Colonic mucosa (tissue), 4 donors: Measurements from ENCODE around the gene L3MBTL4. TPM values are rescaled to one million over a fixed set of nuclear protein-coding genes. Genes with fewer than 3 reads are reported as not detected.
"Not testable (repeated sequence)": the region's sequence is repeated elsewhere in the genome, so short reads cannot be mapped to it uniquely, and the experiment has no call there.

Source experiments
- DNase-seq: peaks from one replicate; pipeline ENCODE4 v3.0.0-alpha.2; 2020
- H3K27ac ChIP-seq: fragments of 200-600 bp; one replicate; pipeline ENCODE4 v1.8.0; 2021
- H3K27me3 ChIP-seq: fragments of 200-600 bp; one replicate; pipeline ENCODE4 v1.8.0; 2021
- H3K36me3 ChIP-seq: fragments of 200-600 bp; one replicate; pipeline ENCODE4 v1.8.0; 2021
- H3K4me1 ChIP-seq: fragments of 200-600 bp; one replicate; pipeline ENCODE4 v1.8.0; 2021; ENCODE audit warnings: mild to moderate bottlenecking
- H3K4me3 ChIP-seq: fragments of 200-600 bp; one replicate; pipeline ENCODE4 v1.8.0; 2021
- H3K9ac ChIP-seq, 2 donors: one replicate each; pipeline ENCODE4 v1.7.0; 2013; ENCODE audit warnings: control low read depth in 2 of 2, low read depth in 2 of 2, low read length in 2 of 2
- H3K9me3 ChIP-seq: fragments of 200-600 bp; one replicate; pipeline ENCODE4 v1.8.0; 2021
- intact Hi-C: fragments of 100-400 bp; cut with DNase I; formaldehyde crosslinking; loops from one replicate; pipeline ENCODE4 v1.14.1; 2022
- total RNA-seq, 2 donors: library from RNA; stranded (reverse); fragmentation: NEBNext Ultra II Directional in 1 of 2; extraction: Animal tissue kit (Norgen Biotek cat#: 25700) in 1 of 2; gene quantifications; one replicate each; pipeline ENCODE4 v1.2.1, GENCODE V29; 2021
- TF ChIP-seq, protein P1 (sequence below): fragments of 200-600 bp; IDR thresholded peaks from one replicate; pipeline ENCODE4 v1.8.0; 2022; ENCODE audit warnings: antibody characterized with exemption, mild to moderate bottlenecking
- donor health status: healthy.
- donor health status: DM: no; HTN: no; CAD: no.
- donor health status: DM: no; HTN: no; CAD: no.

Gene L3MBTL4
- total RNA-seq, 2 donors from 2014 or later, result 3.5 to 3.8 TPM

DNA sequence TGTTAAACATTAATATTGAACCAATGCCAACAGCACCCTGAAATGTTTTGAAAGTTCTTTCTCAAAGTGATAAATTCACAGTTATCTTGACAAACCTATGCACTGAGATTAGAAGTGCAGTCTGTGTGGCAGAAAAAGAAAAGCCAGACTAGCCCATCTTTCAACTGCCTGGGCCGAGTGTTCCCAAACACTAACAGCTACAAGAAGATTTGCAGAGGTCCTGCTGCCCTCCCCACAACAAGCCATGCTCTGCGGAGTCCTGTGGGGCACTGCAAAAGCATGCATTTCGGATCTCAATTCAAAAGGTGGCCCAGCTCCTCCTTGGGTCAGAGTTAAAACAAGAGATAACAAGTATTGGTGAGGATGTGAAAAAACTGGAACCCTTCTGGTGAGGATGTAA is 311.0 kb downstream of the L3MBTL4 start:
- Histone ChIP-seq H3K36me3 (no peaks in the 10 kb centered on the region), H3K4me1 (no peaks in the 10 kb centered on the region), H3K9ac (no peak overlapping the region), H3K27ac (no peak overlapping the region), H3K4me3 (no peak overlapping the region), H3K9me3 (no peaks in the 10 kb centered on the region), H3K27me3 (no peaks in the 10 kb centered on the region)
- intact Hi-C loops, result no loop called here
- TF ChIP-seq, protein P1, sequence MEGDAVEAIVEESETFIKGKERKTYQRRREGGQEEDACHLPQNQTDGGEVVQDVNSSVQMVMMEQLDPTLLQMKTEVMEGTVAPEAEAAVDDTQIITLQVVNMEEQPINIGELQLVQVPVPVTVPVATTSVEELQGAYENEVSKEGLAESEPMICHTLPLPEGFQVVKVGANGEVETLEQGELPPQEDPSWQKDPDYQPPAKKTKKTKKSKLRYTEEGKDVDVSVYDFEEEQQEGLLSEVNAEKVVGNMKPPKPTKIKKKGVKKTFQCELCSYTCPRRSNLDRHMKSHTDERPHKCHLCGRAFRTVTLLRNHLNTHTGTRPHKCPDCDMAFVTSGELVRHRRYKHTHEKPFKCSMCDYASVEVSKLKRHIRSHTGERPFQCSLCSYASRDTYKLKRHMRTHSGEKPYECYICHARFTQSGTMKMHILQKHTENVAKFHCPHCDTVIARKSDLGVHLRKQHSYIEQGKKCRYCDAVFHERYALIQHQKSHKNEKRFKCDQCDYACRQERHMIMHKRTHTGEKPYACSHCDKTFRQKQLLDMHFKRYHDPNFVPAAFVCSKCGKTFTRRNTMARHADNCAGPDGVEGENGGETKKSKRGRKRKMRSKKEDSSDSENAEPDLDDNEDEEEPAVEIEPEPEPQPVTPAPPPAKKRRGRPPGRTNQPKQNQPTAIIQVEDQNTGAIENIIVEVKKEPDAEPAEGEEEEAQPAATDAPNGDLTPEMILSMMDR, result no peak
- no peak for DNase-seq

DNA sequence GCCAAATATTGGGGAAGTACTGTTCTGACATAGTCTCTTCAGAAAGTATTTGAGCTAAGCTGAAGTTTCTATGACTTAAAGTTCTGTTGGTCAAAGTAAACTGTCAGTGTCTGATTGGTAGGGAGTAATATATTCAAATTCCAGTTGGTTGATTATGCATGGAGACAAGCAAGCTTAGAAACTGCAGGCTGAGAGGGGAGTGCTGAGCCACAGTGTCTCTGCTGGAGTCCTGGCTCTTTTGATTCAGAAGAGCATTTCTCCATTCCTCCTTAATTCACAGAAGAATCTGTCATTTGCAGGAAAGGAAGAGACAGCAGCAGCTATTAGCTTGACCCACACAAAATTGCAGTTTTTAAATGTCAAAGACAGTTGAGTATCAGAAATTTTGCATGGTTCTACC is 318.0 kb downstream of the L3MBTL4 start:
- H3K9me3 ChIP-seq, result no peaks in the 10 kb centered on the region
- no peaks in the 10 kb centered on the region for H3K27me3 ChIP-seq
- H3K4me1 ChIP-seq, result no peaks in the 10 kb centered on the region
- TF ChIP-seq, protein P1, result no peak
- intact Hi-C loops, result no loop called here
- DNase-seq, result no peak
- no peak overlapping the region for H3K4me3 ChIP-seq
- no peak overlapping the region for H3K27ac ChIP-seq
- no peak overlapping the region for H3K9ac ChIP-seq
- no peaks in the 10 kb centered on the region for H3K36me3 ChIP-seq

DNA sequence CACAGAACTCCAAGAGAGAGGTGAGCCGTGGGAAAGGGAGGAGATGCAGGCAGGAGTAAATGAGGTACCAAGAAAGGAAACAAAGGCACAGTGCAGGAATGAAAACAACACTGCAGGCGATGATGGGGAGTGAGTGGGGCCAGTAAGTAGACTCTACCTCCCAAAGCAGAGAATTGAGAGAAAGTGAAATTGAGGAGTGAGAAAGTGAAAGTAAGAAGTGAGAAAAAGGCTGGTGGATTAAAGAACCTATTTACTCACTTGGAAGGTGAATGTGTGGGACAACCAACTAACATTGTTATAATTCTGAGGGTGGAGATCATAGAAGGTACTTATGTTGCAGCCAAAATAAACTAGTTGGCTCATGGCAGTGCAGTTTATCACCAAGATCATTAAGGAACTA is 326.3 kb downstream of the L3MBTL4 start:
- Histone ChIP-seq H3K4me3 (no peak overlapping the region), H3K9ac (no peak overlapping the region), H3K36me3 (no peaks in the 10 kb centered on the region), H3K9me3 (no peaks in the 10 kb centered on the region), H3K27ac (no peak overlapping the region), H3K27me3 (no peaks in the 10 kb centered on the region), H3K4me1 (no peaks in the 10 kb centered on the region)
- intact Hi-C loops, result no loop called here
- TF ChIP-seq, protein P1, result no peak
- DNase-seq, result no peak

DNA sequence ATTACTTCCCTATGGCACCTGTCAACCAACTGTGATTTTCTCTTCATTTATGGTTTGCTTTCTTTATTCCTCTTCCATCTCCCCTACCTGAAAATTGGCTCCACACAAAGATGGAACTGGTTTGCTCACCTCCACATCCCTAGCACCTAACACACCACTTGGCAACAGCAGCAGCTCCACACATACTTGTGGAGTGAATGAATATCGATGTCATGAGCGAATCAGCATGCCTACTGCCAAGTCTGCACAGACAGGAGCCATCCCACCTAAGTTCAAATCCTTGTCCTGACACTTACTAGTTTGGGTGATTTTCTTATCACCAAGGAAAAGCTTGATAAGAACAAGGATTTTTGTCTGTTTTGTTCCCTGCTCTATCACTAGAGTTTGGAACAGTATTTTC is 328.0 kb downstream of the L3MBTL4 start:
- Histone ChIP-seq H3K4me1 (no peaks in the 10 kb centered on the region), H3K36me3 (no peaks in the 10 kb centered on the region), H3K4me3 (no peak overlapping the region), H3K27ac (no peak overlapping the region), H3K27me3 (no peaks in the 10 kb centered on the region), H3K9ac (no peak overlapping the region), H3K9me3 (no peaks in the 10 kb centered on the region)
- TF ChIP-seq, protein P1, result no peak
- intact Hi-C loops, result no loop called here
- no peak for DNase-seq

DNA sequence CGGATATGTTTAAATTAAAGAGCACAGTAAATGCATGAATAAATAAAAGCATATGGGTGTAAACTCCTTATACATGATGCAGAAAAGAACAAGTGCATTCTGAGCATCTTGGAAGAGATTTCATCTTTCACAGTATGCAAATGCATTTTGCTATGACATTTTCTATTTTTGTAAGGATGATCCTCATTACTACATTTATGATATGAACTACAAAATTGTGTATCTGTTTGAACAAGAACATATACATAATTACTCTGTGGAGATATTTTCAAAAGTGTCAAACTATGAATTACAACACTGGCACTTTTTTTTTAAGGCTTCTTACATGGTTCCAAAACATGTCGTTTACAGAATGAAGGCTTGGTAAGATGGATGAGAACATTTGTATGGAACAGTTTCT is 335.3 kb downstream of the L3MBTL4 start:
- no peaks in the 10 kb centered on the region for H3K9me3 ChIP-seq
- no peaks in the 10 kb centered on the region for H3K36me3 ChIP-seq
- no peak overlapping the region for H3K9ac ChIP-seq
- TF ChIP-seq, protein P1, result no peak
- DNase-seq, result no peak
- H3K4me3 ChIP-seq, result no peak overlapping the region
- H3K27ac ChIP-seq, result no peak overlapping the region
- H3K27me3 ChIP-seq, result no peaks in the 10 kb centered on the region
- no peaks in the 10 kb centered on the region for H3K4me1 ChIP-seq
- intact Hi-C loops, result no loop called here

DNA sequence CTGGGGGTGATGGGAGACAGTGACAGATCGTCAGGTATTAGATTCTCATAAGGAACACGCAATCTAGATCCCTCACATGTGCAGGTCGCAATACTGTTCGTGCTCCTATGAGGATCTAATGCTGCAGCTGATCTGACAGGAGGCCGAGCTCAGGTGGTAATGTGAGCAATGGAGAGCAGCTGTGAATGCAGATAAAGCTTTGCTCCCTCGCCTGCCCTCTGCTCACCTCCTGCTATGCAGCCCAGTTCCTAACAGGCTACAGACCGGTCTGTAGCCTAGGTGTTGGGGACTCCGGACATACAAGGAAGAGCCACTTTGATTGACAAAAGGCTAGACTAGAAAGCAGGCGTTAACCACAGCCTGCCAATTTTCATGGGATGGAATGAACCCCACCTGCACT is 335.8 kb downstream of the L3MBTL4 start:
- TF ChIP-seq, protein P1, result no peak
- Histone ChIP-seq H3K27ac (no peak overlapping the region), H3K4me3 (no peak overlapping the region), H3K9me3 (no peaks in the 10 kb centered on the region), H3K4me1 (no peaks in the 10 kb centered on the region), H3K27me3 (no peaks in the 10 kb centered on the region), H3K9ac (no peak overlapping the region), H3K36me3 (no peaks in the 10 kb centered on the region)
- no peak for DNase-seq
- intact Hi-C loops, result no loop called here

DNA sequence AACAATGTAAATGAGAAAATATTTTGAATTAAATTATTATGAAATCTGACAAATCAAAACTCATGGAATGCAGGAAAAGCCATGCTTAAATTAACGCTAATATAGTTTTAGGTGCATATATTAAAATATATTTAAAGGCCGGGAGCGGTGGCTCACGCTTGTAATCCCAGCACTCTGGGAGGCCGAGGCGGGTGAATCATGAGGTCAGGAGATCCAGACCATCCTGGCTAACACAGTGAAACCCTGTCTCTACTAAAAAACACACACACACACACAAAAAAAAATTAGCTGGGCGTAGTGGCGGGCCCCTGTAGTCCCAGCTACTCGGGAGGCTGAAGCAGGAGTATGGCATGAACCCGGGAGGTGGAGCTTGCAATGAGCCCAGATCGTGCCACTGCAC is 342.3 kb downstream of the L3MBTL4 start:
- H3K9ac ChIP-seq, H3K27ac ChIP-seq, DNase-seq, H3K4me1 ChIP-seq, intact Hi-C loops, H3K9me3 ChIP-seq, H3K27me3 ChIP-seq, H3K36me3 ChIP-seq, H3K4me3 ChIP-seq: not testable (repeated sequence)
